Ishikawa (cell line): ENCODE results near the gene DNAJC30.

Source experiments
- CEBPB ChIP-seq: IDR thresholded peaks from 2 replicates; pipeline ENCODE4 v1.6.1; 2012
- EGR1 ChIP-seq: IDR thresholded peaks from 2 replicates; pipeline ENCODE4 v1.6.1; 2012
- NFIC ChIP-seq: IDR thresholded peaks from 2 replicates; pipeline ENCODE4 v1.6.1; 2012
- TCF12 ChIP-seq: IDR thresholded peaks from 2 replicates; pipeline ENCODE4 v1.6.1; 2012; ENCODE audit warnings: low read depth
- ZBTB7A ChIP-seq: IDR thresholded peaks from 2 replicates; pipeline ENCODE4 v1.6.1; 2012; ENCODE audit warnings: low read depth

DNA sequence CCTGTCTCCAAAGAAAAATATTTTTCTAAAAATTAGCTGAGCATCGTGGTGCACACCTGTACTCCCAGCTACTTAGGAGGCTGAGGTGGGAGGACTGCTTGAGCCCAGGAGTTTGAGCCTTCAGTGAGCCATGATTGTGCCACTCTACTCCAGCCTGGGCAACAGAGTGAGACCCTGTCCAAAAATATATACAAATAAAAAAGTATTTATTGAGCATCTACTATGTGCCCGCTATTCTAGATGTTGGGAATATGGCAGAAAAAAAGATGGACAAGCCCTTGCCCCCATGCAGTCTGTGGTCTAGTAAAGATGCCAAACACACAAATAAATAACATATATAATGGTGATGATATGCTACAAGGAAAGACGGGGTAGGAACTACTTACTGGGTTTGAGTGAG is 40.6 kb upstream of the DNAJC30 start:
- no peak for TF ChIP-seq TCF12
- TF ChIP-seq CEBPB, result no peak
- TF ChIP-seq NFIC, result no peak
- no peak for TF ChIP-seq ZBTB7A
- no peak for TF ChIP-seq EGR1
